ENCODE data around the gene VAX1. TPM values are rescaled to one million over a fixed set of nuclear protein-coding genes. Genes with fewer than 3 reads are reported as not detected.

The VAX1 gene
- total and polyA plus RNA-seq, 4 donors, result not detected

DNA sequence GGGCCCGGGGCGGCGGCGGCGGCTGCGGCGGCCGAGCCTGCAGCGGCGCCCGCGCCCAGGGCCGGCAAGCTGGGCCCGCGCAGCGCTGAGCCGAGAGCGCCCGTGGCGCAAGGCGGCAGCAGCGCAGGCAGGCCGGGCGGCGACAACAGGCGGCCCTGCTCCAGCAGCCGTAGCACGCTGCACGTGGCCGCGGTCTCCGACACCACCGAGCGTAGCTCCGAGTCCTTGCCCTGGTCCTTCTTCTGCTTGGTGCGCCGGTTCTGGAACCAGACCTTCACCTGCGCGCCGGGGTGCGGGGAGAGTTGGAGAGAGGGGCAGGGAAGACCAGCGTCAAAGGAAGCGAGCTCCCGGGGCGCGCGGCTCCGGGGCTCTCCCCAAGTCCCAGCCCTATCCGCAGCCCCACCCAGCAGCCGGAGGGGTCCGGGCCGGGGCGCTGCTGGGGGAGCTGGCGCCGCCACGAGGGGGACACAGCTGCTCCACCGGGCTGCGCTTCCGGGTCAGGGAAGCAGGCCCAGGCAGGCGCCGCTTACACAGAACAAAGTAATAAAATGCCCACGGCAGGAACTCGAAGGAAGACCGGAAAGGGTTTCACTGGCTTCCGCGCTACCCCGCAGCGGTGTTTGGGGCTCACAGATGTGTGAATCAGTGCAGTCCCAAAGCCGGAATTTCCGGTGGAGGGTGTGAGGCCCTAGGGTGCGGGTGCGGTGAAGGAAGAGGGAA, 3.6 kb downstream of the VAX1 start:
- H3K27me3 ChIP-seq (ENCODE audit: control insufficient read depth in 3 of 3, insufficient read depth in 3 of 3, low read length in 2 of 3), result peaks cover 32 to 90% (median 82%) of the 10 kb centered on the region in 3 donors
- WGBS, 2 donors, result 5 to 7% methylated on average over 36 to 72 of the region's 72 CpGs
- DNase-seq (peak; percentile 15 to 50 (median 40)), ATAC-seq (ENCODE audit: insufficient read depth, low FRiP score) (no peak)
- TF ChIP-seq, protein P1, sequence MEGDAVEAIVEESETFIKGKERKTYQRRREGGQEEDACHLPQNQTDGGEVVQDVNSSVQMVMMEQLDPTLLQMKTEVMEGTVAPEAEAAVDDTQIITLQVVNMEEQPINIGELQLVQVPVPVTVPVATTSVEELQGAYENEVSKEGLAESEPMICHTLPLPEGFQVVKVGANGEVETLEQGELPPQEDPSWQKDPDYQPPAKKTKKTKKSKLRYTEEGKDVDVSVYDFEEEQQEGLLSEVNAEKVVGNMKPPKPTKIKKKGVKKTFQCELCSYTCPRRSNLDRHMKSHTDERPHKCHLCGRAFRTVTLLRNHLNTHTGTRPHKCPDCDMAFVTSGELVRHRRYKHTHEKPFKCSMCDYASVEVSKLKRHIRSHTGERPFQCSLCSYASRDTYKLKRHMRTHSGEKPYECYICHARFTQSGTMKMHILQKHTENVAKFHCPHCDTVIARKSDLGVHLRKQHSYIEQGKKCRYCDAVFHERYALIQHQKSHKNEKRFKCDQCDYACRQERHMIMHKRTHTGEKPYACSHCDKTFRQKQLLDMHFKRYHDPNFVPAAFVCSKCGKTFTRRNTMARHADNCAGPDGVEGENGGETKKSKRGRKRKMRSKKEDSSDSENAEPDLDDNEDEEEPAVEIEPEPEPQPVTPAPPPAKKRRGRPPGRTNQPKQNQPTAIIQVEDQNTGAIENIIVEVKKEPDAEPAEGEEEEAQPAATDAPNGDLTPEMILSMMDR (IDR thresholded peaks at IDR 0.05; ENCODE audit: control extremely low read depth, extremely low read depth), result no peak
- H3K9me3 ChIP-seq (ENCODE audit: control insufficient read depth in 4 of 4, insufficient read depth in 3 of 4, low read length in 3 of 4), result peaks cover 0 to 16% (median 0%) of the 10 kb centered on the region in 4 donors
- H3K9ac ChIP-seq (ENCODE audit: insufficient read depth in 1 of 2, low read length in 2 of 2), result no peak overlapping the region
- no peak overlapping the region for H3K27ac ChIP-seq (ENCODE audit: low read depth in 1 of 2, low read length in 1 of 2)
- no peaks in the 10 kb centered on the region for H3K36me3 ChIP-seq (ENCODE audit: control insufficient read depth in 4 of 4, insufficient read depth in 4 of 4, low read length in 4 of 4)
- no peak overlapping the region for H3K4me3 ChIP-seq
- peaks cover 0 to 37% (median 8%) of the 10 kb centered on the region in 5 donors for H3K4me1 ChIP-seq (ENCODE audit: control insufficient read depth in 5 of 5, insufficient read depth in 5 of 5, low read length in 5 of 5)

- Histone ChIP-seq H3K4me3 (no peak overlapping the region), H3K27me3 (ENCODE audit: control insufficient read depth in 3 of 3, insufficient read depth in 3 of 3, low read length in 2 of 3) (peaks cover 32 to 91% (median 83%) of the 10 kb centered on the region in 3 donors), H3K4me1 (ENCODE audit: control insufficient read depth in 5 of 5, insufficient read depth in 5 of 5, low read length in 5 of 5) (peaks cover 0 to 37% (median 8%) of the 10 kb centered on the region in 5 donors), H3K27ac (ENCODE audit: low read depth in 1 of 2, low read length in 1 of 2) (no peak overlapping the region), H3K9me3 (ENCODE audit: control insufficient read depth in 4 of 4, insufficient read depth in 3 of 4, low read length in 3 of 4) (peaks cover 0 to 16% (median 0%) of the 10 kb centered on the region in 4 donors), H3K36me3 (ENCODE audit: control insufficient read depth in 4 of 4, insufficient read depth in 4 of 4, low read length in 4 of 4) (no peaks in the 10 kb centered on the region), H3K9ac (ENCODE audit: insufficient read depth in 1 of 2, low read length in 2 of 2) (no peak overlapping the region)
- TF ChIP-seq, protein P1 (IDR thresholded peaks at IDR 0.05; ENCODE audit: control extremely low read depth, extremely low read depth), result no peak
- DNase-seq (no peak), ATAC-seq (ENCODE audit: insufficient read depth, low FRiP score) (no peak)
- 2% methylated on average over 21 to 28 of the region's 28 CpGs for WGBS, 2 donors
Measured at GRCh38 chr10:117134056-117134305, 4.1 kb downstream of the VAX1 start.

DNA sequence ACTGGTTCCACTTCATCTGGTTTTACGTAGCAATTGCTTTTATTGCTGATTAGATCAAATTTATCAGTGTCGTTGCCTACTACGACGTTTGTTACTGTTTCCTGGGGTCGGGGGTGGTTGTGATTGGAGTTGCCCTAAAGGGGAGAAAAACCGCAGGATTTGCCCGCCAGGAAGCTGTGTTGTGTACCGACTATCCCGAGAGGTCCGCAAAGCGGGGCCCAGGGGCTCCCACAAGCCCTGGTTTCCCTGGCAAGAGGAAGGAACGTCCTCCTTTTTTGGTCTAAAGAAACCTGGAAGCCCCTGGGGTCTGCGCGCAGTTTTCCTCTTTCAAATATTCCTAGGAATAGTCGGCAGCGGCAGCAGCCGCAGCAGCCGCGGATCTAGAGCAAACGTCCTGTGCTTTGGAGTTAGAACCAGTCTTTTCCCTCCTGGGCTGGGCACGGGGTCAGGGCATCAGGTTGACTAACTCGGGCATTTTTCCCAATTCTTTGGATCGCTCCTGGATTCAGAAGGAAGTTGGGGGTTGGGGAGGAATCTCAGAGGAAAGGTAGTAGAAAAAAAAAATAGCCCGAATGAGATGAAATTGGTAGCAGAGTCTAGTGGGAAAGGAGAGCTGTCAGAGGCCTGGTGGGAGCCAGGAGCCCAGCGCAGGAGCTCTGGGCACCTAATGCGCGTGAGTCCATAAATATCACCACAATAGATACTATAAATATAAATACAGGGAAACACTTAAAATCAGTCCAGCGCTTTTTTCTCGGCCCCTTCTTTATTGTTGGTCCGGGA, 4.6 kb downstream of the VAX1 start:
- DNase-seq (peak in 1 of 3 donors; percentile 25), ATAC-seq (ENCODE audit: insufficient read depth, low FRiP score) (no peak)
- peaks cover 0 to 37% (median 8%) of the 10 kb centered on the region in 5 donors for H3K4me1 ChIP-seq (ENCODE audit: control insufficient read depth in 5 of 5, insufficient read depth in 5 of 5, low read length in 5 of 5)
- no peaks in the 10 kb centered on the region for H3K36me3 ChIP-seq (ENCODE audit: control insufficient read depth in 4 of 4, insufficient read depth in 4 of 4, low read length in 4 of 4)
- TF ChIP-seq, protein P1 (IDR thresholded peaks at IDR 0.05; ENCODE audit: control extremely low read depth, extremely low read depth), result no peak
- no peak overlapping the region for H3K4me3 ChIP-seq
- H3K27me3 ChIP-seq (ENCODE audit: control insufficient read depth in 3 of 3, insufficient read depth in 3 of 3, low read length in 2 of 3), result peaks cover 32 to 91% (median 84%) of the 10 kb centered on the region in 3 donors
- no peak overlapping the region for H3K9ac ChIP-seq (ENCODE audit: insufficient read depth in 1 of 2, low read length in 2 of 2)
- WGBS, 2 donors, result 6 to 8% methylated on average over 30 of the region's 30 CpGs
- H3K9me3 ChIP-seq (ENCODE audit: control insufficient read depth in 4 of 4, insufficient read depth in 3 of 4, low read length in 3 of 4), result peaks cover 0 to 16% (median 0%) of the 10 kb centered on the region in 4 donors
- no peak overlapping the region for H3K27ac ChIP-seq (ENCODE audit: low read depth in 1 of 2, low read length in 1 of 2)
